D721Med (cell line): Measurements from ENCODE around the gene ANKRD2.
A peak's percentile ranks its signal among the peaks of the same experiment; 100 is the strongest.

Experiments
- DNase-seq: peaks from one replicate; pipeline ENCODE4 v3.0.0; 2011; ENCODE audit warnings: low spot score; ENCODE audit not compliant: insufficient read length
- FAIRE-seq: peaks from 2 replicates; lab custom pipeline; 2011; peaks lifted over from hg19 to GRCh38; lab: Jason Lieb, UNC
- CTCF ChIP-seq: IDR thresholded peaks from 2 replicates; pipeline ENCODE4 v1.5.1; 2012; ENCODE audit warnings: mild to moderate bottlenecking, control low read depth; ENCODE audit not compliant: insufficient read depth; ENCODE audit errors: missing control alignments

Gene ANKRD2

GRCh38 chr10:97607095-97607636 lies 34.6 kb downstream of the ANKRD2 start:
- no peak for TF ChIP-seq CTCF
- DNase-seq, result no peak
- no peak for FAIRE-seq

GRCh38 chr10:97608991-97609561 lies 36.5 kb downstream of the ANKRD2 start:
- TF ChIP-seq CTCF, result no peak
- no peak for FAIRE-seq
- DNase-seq, result no peak

- FAIRE-seq (no peak), DNase-seq (no peak)
- TF ChIP-seq CTCF, result no peak
Measured at GRCh38 chr10:97611473-97611872, 38.9 kb downstream of the ANKRD2 start.

GRCh38 chr10:97612386-97612785 lies 39.8 kb downstream of the ANKRD2 start:
- peak; percentile 34 for TF ChIP-seq CTCF
- no peak for DNase-seq
- no peak for FAIRE-seq

- FAIRE-seq (no peak), DNase-seq (no peak)
- no peak for TF ChIP-seq CTCF
Measured at GRCh38 chr10:97618285-97618684, 45.7 kb downstream of the ANKRD2 start.

- no peak for TF ChIP-seq CTCF
Measured at GRCh38 chr10:97618733-97619132, 46.2 kb downstream of the ANKRD2 start.

GRCh38 chr10:97623277-97623676 lies 50.7 kb downstream of the ANKRD2 start:
- TF ChIP-seq CTCF, result no peak
- no peak for FAIRE-seq
- no peak for DNase-seq

More at GRCh38 chr10:97618733-97619132, 46.2 kb downstream of the ANKRD2 start:
- FAIRE-seq, result no peak
- DNase-seq, result no peak
